ENCODE measurements around the gene CTNNA2.

The CTNNA2 gene

GRCh38 chr2:79860228-79861058 is 347.6 kb downstream of the CTNNA2 start:
- FAIRE-seq: no peak

DNA sequence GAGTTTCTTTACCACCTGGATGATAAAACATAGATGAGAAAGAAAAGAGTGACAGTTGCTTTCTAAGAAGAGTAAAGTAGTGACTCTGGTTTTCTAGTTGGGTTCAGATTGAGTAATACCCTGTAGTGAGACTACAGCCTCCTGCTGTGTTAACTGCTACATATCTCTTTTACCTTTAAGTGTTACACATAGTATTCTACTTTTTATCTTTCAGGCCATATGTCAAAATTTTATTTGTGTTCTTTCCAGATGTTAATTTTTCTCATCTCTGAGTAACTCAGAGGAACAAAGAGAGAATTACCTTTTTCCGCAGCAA is 348.2 kb downstream of the CTNNA2 start:
- FAIRE-seq: no peak

GRCh38 chr2:79862756-79863155 is 349.9 kb downstream of the CTNNA2 start:
- FAIRE-seq: no peak

GRCh38 chr2:79872656-79873055 is 359.8 kb downstream of the CTNNA2 start:
- no peak for FAIRE-seq

GRCh38 chr2:79874015-79874414 is 361.2 kb downstream of the CTNNA2 start:
- FAIRE-seq: no peak

- FAIRE-seq: peak; percentile 82
These were observed 363.6 kb downstream of the CTNNA2 start for GRCh38 chr2:79876430-79876829.

- no peak for FAIRE-seq
These were observed 369.7 kb downstream of the CTNNA2 start for GRCh38 chr2:79882548-79882947.

GRCh38 chr2:79887747-79888374 is 375.0 kb downstream of the CTNNA2 start:
- FAIRE-seq: peak; percentile 98

DNA sequence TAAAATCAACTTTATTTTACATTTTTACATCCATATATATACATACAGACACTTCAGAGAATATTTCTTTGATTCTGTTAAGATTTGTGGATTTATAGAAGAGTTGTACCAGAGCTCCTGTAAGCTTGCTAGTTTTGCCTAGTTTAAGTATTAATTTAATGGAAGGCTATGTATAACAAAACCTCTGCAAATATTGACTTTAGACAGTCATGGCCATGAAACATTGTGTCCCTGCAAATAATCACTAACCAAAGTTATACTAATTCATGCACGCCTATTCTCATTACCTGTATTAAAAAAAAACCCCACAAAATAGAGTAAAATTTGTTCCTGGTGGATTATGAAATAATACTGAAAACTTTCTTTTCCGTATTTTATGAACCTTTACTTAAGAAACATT is 379.3 kb downstream of the CTNNA2 start:
- FAIRE-seq: peak; percentile 43

- no peak for FAIRE-seq
These were observed 386.3 kb downstream of the CTNNA2 start for GRCh38 chr2:79899196-79899595.

DNA sequence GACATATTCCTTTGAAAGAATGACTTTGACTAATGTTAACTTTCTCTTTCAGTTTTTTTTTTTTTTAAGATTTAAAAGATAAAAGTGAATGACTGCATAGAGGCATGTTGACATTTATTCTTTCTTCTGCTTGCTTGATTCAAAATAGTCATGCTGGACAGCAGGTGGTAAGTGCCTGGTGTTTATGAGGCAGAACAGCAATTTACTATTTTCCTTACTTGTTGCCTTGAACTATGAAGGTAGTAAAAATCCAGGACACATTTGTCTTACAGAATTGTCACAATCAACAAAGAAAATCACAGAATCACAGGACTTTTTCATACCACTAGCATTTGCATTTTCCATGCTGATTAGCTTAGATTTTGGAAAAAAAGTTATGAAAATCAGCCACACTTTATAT is 388.3 kb downstream of the CTNNA2 start:
- FAIRE-seq: no peak

- FAIRE-seq: no peak
These were observed 390.6 kb downstream of the CTNNA2 start for GRCh38 chr2:79903222-79904000.

DNA sequence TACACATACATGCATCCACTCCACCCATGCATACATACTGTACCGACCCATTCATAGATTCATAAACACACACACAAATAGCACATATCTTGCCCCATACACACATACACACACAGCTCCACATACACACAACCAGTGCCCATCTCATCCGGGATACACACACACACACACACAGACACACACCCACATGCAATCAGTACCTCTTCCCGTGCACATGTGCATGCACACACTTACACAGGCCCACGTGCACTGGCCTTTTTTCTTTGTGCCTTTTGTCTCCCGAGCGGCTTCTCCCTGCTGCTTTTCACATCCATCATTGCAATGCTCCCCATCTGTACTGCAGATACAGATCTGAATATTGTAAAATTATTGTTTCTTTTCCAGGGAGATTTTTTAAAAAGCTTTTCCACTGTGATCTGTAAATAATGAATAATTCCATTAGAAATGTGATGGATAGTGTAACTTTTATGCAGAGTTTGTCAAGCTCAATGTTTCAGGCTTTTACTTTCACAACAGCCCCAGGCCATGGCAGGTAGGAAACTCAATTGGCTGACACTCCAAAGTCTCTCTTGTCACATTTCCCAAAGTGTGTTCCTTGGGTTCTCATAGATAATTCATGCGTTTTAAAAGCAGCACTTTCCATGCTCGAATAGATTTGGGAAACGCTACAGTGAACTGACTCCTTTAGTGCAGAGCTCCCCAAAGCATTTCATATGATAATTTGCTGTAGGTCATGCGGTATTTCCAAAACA is 393.5 kb downstream of the CTNNA2 start:
- no peak for FAIRE-seq

DNA sequence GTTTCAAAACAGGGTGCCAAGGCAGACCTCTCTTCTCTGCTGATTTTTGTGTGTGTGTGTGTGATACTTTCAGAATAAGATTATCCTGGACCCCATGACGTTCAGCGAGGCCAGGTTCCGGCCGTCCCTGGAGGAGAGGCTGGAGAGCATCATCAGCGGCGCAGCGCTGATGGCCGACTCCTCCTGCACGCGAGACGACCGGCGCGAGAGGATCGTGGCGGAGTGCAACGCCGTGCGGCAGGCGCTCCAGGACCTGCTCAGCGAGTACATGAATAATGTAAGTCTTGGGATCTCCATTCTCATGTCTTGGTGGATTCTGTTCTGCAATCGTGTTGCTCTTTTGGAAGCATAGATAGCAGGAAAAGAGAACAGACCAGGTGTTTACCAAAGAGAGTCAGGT is 396.7 kb downstream of the CTNNA2 start:
- no peak for FAIRE-seq

GRCh38 chr2:79910643-79911042 is 397.8 kb downstream of the CTNNA2 start:
- no peak for FAIRE-seq

GRCh38 chr2:79915455-79915854 is 402.6 kb downstream of the CTNNA2 start:
- FAIRE-seq: no peak

DNA sequence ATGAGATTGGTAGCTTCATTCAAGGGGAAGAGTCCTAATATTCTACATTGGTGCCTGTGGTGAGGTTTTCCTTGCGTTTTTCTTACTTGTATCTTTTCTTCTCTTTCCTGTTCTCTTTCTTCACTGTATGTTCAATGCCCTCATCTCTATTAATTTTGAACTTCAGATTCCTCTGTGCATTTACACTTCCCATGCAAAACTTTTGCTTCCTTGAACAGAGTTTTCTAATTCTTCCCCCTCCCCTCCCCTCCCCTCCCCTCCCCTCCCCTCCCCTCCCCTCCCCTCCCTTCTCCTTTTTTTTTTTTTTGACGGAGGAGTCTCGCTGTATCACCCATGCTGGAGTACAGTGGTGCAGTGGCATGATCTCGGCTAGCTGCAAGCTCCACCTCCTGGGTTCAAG is 403.4 kb downstream of the CTNNA2 start:
- FAIRE-seq: no peak

DNA sequence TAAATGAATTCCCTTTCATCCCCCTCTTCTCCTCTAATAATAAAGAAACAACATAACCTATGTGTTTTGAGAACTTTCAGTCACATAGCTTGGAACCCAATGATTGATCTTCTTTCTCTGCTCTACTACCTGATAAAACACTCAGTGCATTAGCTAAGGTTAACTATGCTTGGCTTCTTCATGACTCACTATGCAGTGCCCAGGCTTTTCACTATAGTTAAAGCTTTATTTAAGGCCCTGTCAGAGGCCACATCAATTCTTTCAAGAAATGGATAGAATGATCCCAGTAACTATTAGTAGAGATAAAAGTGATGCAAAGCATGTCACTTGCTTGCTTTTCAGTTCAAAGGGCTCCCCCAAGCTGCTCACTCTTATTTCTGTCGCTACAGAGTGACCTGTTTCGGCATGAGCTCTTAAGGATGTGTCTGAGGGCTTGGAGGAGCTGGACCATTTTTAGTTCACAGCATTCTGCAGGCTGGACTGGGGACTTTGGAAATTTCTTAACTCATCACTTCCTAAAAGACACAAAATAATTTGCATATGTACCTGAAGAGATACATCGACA is 407.7 kb downstream of the CTNNA2 start:
- no peak for FAIRE-seq

- no peak for FAIRE-seq
These were observed 416.8 kb downstream of the CTNNA2 start for GRCh38 chr2:79929624-79930023.

GRCh38 chr2:79935046-79935732 is 422.3 kb downstream of the CTNNA2 start:
- FAIRE-seq: no peak

DNA sequence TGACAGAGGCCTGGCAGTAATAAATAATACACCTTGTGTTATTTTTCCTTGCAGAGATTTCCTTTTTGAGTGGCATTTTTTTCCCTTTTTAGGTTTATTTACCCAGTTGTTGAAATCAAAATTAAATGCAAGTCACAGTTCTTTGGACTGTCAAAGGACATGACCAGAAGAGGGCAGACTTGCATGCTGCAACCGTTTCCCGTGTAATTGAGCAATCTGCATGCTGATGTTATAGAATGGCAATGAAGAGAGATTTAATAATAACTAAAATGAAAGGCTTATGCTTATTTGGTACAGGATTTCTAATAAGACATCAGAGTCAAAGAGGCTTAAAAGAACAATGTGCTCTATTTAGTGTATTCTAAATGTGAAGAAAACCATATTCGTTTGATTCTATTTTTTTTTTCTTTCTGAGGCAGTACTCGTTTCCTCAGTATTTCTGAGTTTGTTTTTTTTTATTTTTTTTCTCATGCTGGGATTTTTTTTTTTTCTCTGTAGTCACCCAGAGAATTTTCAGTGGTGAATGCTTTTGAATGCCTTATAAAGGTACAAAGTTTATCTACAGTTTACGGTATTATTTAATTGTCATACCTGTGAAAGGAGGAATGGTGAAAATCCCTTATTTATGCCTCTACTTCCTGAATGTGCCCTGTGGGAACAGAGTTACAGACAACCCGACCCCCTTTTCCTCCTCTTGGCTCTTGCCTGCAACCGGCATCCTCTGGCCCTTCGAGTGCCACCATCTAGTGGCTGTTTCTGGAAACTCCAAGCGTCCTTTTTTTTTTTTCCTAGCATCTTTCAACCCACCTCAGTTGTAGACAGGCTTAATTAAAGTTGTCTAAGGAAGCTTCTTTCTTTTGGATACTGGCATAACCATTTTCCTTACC is 423.2 kb downstream of the CTNNA2 start:
- FAIRE-seq: peak; percentile 99
